T-helper 1 cell treated with Interleukin-12 subunit alpha and Interleukin-12 subunit beta and Interleukin-4 antibody, amounts not matched to agents 30 ng/mL and 1 ng/mL, for 36 hours (primary cell): ENCODE results near the gene SLC2A4RG. TPM values are rescaled to one million over a fixed set of nuclear protein-coding genes. Genes with fewer than 3 reads are reported as not detected.

Experiments used
- total RNA-seq: library from RNA; stranded (reverse); gene quantifications from 2 replicates; pipeline ENCODE4 v1.2.3, GENCODE V29; 2022

The SLC2A4RG gene
- total RNA-seq, 1 donor from 2014 or later, result 70.4 TPM

Other genes starting within 250 kb of the SLC2A4RG start
- 1.2 and 1.6 TPM in 2 replicates for gene EEF1A2, start 240.7 kb upstream of the SLC2A4RG start, total RNA-seq
- 137 and 141 TPM in 2 replicates for gene PPDPF, start 219.0 kb upstream of the SLC2A4RG start, total RNA-seq
- gene PTK6, start 202.4 kb upstream of the SLC2A4RG start, total RNA-seq, result 1.2 TPM in 2 replicates
- gene SRMS, start 192.0 kb upstream of the SLC2A4RG start, total RNA-seq, result not detected in 2 replicates
- gene FNDC11, start 185.6 kb upstream of the SLC2A4RG start, total RNA-seq, result 0.27 and 0.49 TPM in 2 replicates
- 118 and 120 TPM in 2 replicates for gene HELZ2, start 165.5 kb upstream of the SLC2A4RG start, total RNA-seq
- 15.5 and 16.8 TPM in 2 replicates for gene GMEB2, start 112.7 kb upstream of the SLC2A4RG start, total RNA-seq
- gene STMN3, start 86.4 kb upstream of the SLC2A4RG start, total RNA-seq, result 14.3 and 15.5 TPM in 2 replicates
- 43.1 and 47.5 TPM in 2 replicates for gene RTEL1, start 81.5 kb upstream of the SLC2A4RG start, total RNA-seq
- not detected in 2 replicates for gene TNFRSF6B, start 43.1 kb upstream of the SLC2A4RG start, total RNA-seq
- 67.0 and 74.5 TPM in 2 replicates for gene ARFRP1, start 31.8 kb upstream of the SLC2A4RG start, total RNA-seq
- gene ZGPAT, start 31.7 kb upstream of the SLC2A4RG start, total RNA-seq, result 46.5 and 50.4 TPM in 2 replicates
- 73.8 and 77.7 TPM in 2 replicates for gene LIME1, start 3.1 kb upstream of the SLC2A4RG start, total RNA-seq
- gene ZBTB46, start 91.5 kb downstream of the SLC2A4RG start, total RNA-seq, result 0.54 and 0.61 TPM in 2 replicates
- not detected in 2 replicates for gene ABHD16B, start 121.7 kb downstream of the SLC2A4RG start, total RNA-seq
- 53.8 and 53.9 TPM in 2 replicates for gene TPD52L2, start 125.5 kb downstream of the SLC2A4RG start, total RNA-seq
- 58.3 and 58.4 TPM in 2 replicates for gene DNAJC5, start 155.3 kb downstream of the SLC2A4RG start, total RNA-seq
- gene UCKL1, start 216.6 kb downstream of the SLC2A4RG start, total RNA-seq, result 43.0 and 45.5 TPM in 2 replicates
- gene ZNF512B, start 230.2 kb downstream of the SLC2A4RG start, total RNA-seq, result 29.0 and 29.5 TPM in 2 replicates
- 44.0 and 45.4 TPM in 2 replicates for gene SAMD10, start 239.9 kb downstream of the SLC2A4RG start, total RNA-seq
- 85.2 and 85.6 TPM in 2 replicates for gene PRPF6, start 241.4 kb downstream of the SLC2A4RG start, total RNA-seq